GM23338 (cell line): Measurements from ENCODE around the gene INTS14.

ENCODE experiments used
- CREB1 ChIP-seq: fragments of 250-450 bp; sonication (Bioruptor Pico); IDR thresholded peaks from 2 replicates; pipeline ENCODE4 v1.5.0; 2020; ENCODE audit warnings: low read depth, mild to moderate bottlenecking, moderate library complexity
- EZH2 ChIP-seq: fragments of 200-600 bp; sonication (generic); IDR thresholded peaks from one replicate; pipeline ENCODE4 v1.8.0; 2017; ENCODE audit warnings: antibody characterized with exemption, mild to moderate bottlenecking, low read depth; ENCODE audit not compliant: unreplicated experiment
- JUNB ChIP-seq: IDR thresholded peaks from one replicate; pipeline ENCODE4 v1.6.1; 2016; ENCODE audit warnings: antibody characterized with exemption; ENCODE audit not compliant: unreplicated experiment
- NANOG ChIP-seq: IDR thresholded peaks from 2 replicates; pipeline ENCODE4 v1.6.1; 2016; ENCODE audit warnings: antibody characterized with exemption, borderline replicate concordance
- POLR2AphosphoS5 ChIP-seq: IDR thresholded peaks from 2 replicates; pipeline ENCODE4 v1.6.1; 2016; ENCODE audit warnings: antibody characterized with exemption, low read depth
- TF ChIP-seq, protein P1 (sequence below), 2 experiments: fragments of 200-600 bp in 1 of 2; sonication (generic) in 1 of 2; conservative IDR thresholded peaks; 2 replicates each; pipeline versions ENCODE4 v1.5.1 to v1.6.1; 2016 to 2017; ENCODE audit warnings: antibody characterized with exemption in 2 of 2, low read depth in 2 of 2, mild to moderate bottlenecking in 2 of 2, moderate library complexity in 1 of 2
- TF ChIP-seq, protein P2 (sequence below): IDR thresholded peaks from 2 replicates; pipeline ENCODE4 v1.6.1; 2016; ENCODE audit warnings: antibody characterized with exemption
- TF ChIP-seq, protein P3 (sequence below): IDR thresholded peaks from one replicate; pipeline ENCODE4 v1.6.1; 2018; ENCODE audit warnings: antibody characterized with exemption; ENCODE audit not compliant: unreplicated experiment

DNA sequence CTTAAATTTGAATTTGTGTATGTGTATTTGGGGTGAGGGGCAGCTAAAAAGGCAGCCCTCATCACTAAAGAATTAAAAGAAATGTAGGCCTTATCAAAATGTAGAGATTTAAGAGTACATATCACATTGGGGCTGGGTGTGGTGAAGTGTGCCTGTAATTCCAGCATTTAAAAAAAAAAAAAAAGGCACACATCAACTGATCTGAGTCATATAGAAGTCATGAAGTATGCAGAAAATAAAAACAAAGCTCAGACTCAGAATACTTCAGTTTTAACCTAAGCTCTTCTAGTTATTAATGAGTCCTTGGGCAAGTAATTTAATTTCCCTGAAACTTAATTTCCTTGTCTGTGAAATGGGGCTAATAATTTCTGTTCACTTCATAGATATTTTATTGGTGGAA, 42.4 kb upstream of the INTS14 start:
- TF ChIP-seq, protein P1, sequence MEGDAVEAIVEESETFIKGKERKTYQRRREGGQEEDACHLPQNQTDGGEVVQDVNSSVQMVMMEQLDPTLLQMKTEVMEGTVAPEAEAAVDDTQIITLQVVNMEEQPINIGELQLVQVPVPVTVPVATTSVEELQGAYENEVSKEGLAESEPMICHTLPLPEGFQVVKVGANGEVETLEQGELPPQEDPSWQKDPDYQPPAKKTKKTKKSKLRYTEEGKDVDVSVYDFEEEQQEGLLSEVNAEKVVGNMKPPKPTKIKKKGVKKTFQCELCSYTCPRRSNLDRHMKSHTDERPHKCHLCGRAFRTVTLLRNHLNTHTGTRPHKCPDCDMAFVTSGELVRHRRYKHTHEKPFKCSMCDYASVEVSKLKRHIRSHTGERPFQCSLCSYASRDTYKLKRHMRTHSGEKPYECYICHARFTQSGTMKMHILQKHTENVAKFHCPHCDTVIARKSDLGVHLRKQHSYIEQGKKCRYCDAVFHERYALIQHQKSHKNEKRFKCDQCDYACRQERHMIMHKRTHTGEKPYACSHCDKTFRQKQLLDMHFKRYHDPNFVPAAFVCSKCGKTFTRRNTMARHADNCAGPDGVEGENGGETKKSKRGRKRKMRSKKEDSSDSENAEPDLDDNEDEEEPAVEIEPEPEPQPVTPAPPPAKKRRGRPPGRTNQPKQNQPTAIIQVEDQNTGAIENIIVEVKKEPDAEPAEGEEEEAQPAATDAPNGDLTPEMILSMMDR (conservative IDR thresholded peaks at IDR 0.05; ENCODE audit: low read depth in 2 of 2), result no peak
- TF ChIP-seq EZH2 (no peak), CREB1 (CRISPR knock-in tag) (no peak), POLR2AphosphoS5 (no peak), JUNB (no peak), NANOG (no peak)
- TF ChIP-seq, protein P2, sequence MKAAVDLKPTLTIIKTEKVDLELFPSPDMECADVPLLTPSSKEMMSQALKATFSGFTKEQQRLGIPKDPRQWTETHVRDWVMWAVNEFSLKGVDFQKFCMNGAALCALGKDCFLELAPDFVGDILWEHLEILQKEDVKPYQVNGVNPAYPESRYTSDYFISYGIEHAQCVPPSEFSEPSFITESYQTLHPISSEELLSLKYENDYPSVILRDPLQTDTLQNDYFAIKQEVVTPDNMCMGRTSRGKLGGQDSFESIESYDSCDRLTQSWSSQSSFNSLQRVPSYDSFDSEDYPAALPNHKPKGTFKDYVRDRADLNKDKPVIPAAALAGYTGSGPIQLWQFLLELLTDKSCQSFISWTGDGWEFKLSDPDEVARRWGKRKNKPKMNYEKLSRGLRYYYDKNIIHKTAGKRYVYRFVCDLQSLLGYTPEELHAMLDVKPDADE, result no peak
- TF ChIP-seq, protein P3, sequence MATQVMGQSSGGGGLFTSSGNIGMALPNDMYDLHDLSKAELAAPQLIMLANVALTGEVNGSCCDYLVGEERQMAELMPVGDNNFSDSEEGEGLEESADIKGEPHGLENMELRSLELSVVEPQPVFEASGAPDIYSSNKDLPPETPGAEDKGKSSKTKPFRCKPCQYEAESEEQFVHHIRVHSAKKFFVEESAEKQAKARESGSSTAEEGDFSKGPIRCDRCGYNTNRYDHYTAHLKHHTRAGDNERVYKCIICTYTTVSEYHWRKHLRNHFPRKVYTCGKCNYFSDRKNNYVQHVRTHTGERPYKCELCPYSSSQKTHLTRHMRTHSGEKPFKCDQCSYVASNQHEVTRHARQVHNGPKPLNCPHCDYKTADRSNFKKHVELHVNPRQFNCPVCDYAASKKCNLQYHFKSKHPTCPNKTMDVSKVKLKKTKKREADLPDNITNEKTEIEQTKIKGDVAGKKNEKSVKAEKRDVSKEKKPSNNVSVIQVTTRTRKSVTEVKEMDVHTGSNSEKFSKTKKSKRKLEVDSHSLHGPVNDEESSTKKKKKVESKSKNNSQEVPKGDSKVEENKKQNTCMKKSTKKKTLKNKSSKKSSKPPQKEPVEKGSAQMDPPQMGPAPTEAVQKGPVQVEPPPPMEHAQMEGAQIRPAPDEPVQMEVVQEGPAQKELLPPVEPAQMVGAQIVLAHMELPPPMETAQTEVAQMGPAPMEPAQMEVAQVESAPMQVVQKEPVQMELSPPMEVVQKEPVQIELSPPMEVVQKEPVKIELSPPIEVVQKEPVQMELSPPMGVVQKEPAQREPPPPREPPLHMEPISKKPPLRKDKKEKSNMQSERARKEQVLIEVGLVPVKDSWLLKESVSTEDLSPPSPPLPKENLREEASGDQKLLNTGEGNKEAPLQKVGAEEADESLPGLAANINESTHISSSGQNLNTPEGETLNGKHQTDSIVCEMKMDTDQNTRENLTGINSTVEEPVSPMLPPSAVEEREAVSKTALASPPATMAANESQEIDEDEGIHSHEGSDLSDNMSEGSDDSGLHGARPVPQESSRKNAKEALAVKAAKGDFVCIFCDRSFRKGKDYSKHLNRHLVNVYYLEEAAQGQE, result no peak
